K562 (cell line): ENCODE results near the gene ATP8B4. TPM values are rescaled to one million over a fixed set of nuclear protein-coding genes. Genes with fewer than 3 reads are reported as not detected.

ENCODE experiments used
- ATAC-seq: fragments of 200-7000 bp; cut with Tn5 transposase; 3 replicates; pipeline ENCODE4 v1.9.1; 2020; ENCODE audit warnings: moderate library complexity
- BruUV-seq: library from RNA; stranded (reverse); fragments of 400-500 nt; replicated peaks from 2 replicates; lab custom pipeline; 2021; lab: Mats Ljungman, UMichigan
- CTCF ChIA-PET: fragments of 300-600 bp; formaldehyde crosslinking; extraction: SDS; loops from one replicate; lab custom pipeline; 2021; ENCODE audit warnings: low intra/inter-chr PET ratio; lab: Yijun Ruan, JAX
- POLR2A ChIA-PET: fragments of 300-600, 350-650 bp; sonication (Branson Sonifier 250); formaldehyde crosslinking; extraction: SDS; loops from one replicate; lab custom pipeline; 2021; ENCODE audit warnings: antibody characterized with exemption, inconsistent platforms; lab: Yijun Ruan, JAX
- DNase-seq, 4 experiments: peaks; one replicate each; pipeline versions ENCODE4 v3.0.0 to v3.0.0-alpha.2; 2011 to 2018; ENCODE audit warnings: low spot score in 3 of 4, mixed read lengths in 3 of 4; ENCODE audit errors: extremely low read depth in 1 of 4
- FAIRE-seq: peaks from 2 replicates; lab custom pipeline; 2011; peaks lifted over from hg19 to GRCh38; lab: Jason Lieb, UNC
- H2AFZ ChIP-seq: 2 replicates; pipeline ENCODE4 v1.6.0; 2011; ENCODE audit warnings: low read depth, low read length, control low read depth, inconsistent platforms
- H3K27ac ChIP-seq: fragments of 200-600 bp; 3 replicates; pipeline ENCODE4 v1.8.0; 2011; ENCODE audit warnings: low read depth, mild to moderate bottlenecking, control low read depth, inconsistent platforms, low read length, moderate library complexity, mixed read lengths; ENCODE audit errors: extremely low read depth
- H3K27me3 ChIP-seq, 2 experiments: fragments of 300-600 bp in 1 of 2; 2 replicates in 1 of 2; 3 replicates in 1 of 2; pipeline versions ENCODE4 v1.6.0 to v1.8.0; 2011; ENCODE audit warnings: inconsistent platforms in 2 of 2, low read length in 2 of 2, mild to moderate bottlenecking in 1 of 2, mixed read lengths in 1 of 2, moderate library complexity in 1 of 2; ENCODE audit not compliant: control insufficient read depth in 2 of 2, insufficient read depth in 2 of 2
- H3K36me3 ChIP-seq: fragments of 300-600 bp; 3 replicates; pipeline ENCODE4 v1.8.0; 2011; ENCODE audit warnings: mild to moderate bottlenecking, low read length, inconsistent platforms; ENCODE audit not compliant: control insufficient read depth, insufficient read depth
- H3K4me1 ChIP-seq, 2 experiments: fragments of 200-600 bp in 1 of 2; replicated peaks in 1 of 2; 2 replicates in 1 of 2; 3 replicates in 1 of 2; pipeline versions ENCODE4 v1.5.1 to v1.8.0; 2011; ENCODE audit warnings: inconsistent platforms in 2 of 2, low read length in 2 of 2, mild to moderate bottlenecking in 1 of 2, mixed read lengths in 1 of 2, moderate library complexity in 1 of 2; ENCODE audit not compliant: control insufficient read depth in 2 of 2, insufficient read depth in 2 of 2
- H3K4me2 ChIP-seq: 2 replicates; pipeline ENCODE4 v1.6.1; 2011; ENCODE audit warnings: low read length, control low read depth, inconsistent platforms, mixed read lengths; ENCODE audit not compliant: insufficient read depth
- H3K4me3 ChIP-seq: fragments of 200-600 bp; sonication (generic), shearing (Covaris generic); 2 replicates; pipeline ENCODE4 v1.5.1; 2016; ENCODE audit warnings: control low read depth, inconsistent platforms
- H3K79me2 ChIP-seq: fragments of 200-600 bp; 3 replicates; pipeline ENCODE4 v1.8.0; 2011; ENCODE audit warnings: low read length, inconsistent platforms; ENCODE audit not compliant: control insufficient read depth, insufficient read depth
- H3K9ac ChIP-seq, 2 experiments: 2 replicates each; pipeline versions ENCODE4 v1.6.0 to v1.6.1; 2011; ENCODE audit warnings: low read depth in 2 of 2, low read length in 2 of 2, control low read depth in 1 of 2, inconsistent platforms in 1 of 2, mild to moderate bottlenecking in 1 of 2, mixed read lengths in 1 of 2; ENCODE audit not compliant: insufficient read depth in 1 of 2
- H3K9me1 ChIP-seq: one replicate; pipeline ENCODE4 v1.6.0; 2011; ENCODE audit warnings: inconsistent platforms, mild to moderate bottlenecking, low read length, moderate library complexity; ENCODE audit not compliant: control insufficient read depth, insufficient read depth
- H3K9me3 ChIP-seq: replicated peaks from 2 replicates; pipeline ENCODE4 v1.5.1; 2011; ENCODE audit warnings: low read depth, low read length, inconsistent platforms; ENCODE audit not compliant: control insufficient read depth, insufficient read depth
- H4K20me1 ChIP-seq: replicated peaks from 2 replicates; pipeline ENCODE4 v1.6.1; 2011; ENCODE audit warnings: low read length, inconsistent platforms, mixed read lengths; ENCODE audit not compliant: control insufficient read depth, insufficient read depth
- C11orf30 ChIP-seq: fragments of 450-650 bp; IDR thresholded peaks from 2 replicates; pipeline ENCODE4 v1.6.1; 2016; ENCODE audit warnings: low read depth, mild to moderate bottlenecking
- CREM ChIP-seq: IDR thresholded peaks from 2 replicates; pipeline ENCODE4 v1.6.1; 2014; ENCODE audit warnings: antibody characterized with exemption, low read depth
- ESRRB ChIP-seq: fragments of 250-450 bp; sonication (Bioruptor Pico); IDR thresholded peaks from 2 replicates; pipeline ENCODE4 v1.5.0; 2020; ENCODE audit warnings: mild to moderate bottlenecking, moderate library complexity, borderline replicate concordance
- PREB ChIP-seq: sonication (generic); formaldehyde crosslinking; IDR thresholded peaks from 2 replicates; pipeline ENCODE4 v1.8.1; 2023; ENCODE audit warnings: mild to moderate bottlenecking, missing genetic modification reagents
- PRMT5 ChIP-seq: sonication (generic); formaldehyde crosslinking; IDR thresholded peaks from 2 replicates; pipeline ENCODE4 v1.5.0; 2020; ENCODE audit warnings: missing genetic modification reagents
- TCF7 ChIP-seq: sonication (generic); IDR thresholded peaks from 2 replicates; pipeline ENCODE4 v1.6.1; 2016; ENCODE audit warnings: antibody characterized with exemption, borderline replicate concordance
- ZNF316 ChIP-seq: fragments of 450-650 bp; IDR thresholded peaks from 2 replicates; pipeline ENCODE4 v1.6.1; 2016
- in situ Hi-C: fragments of 300-500 bp; cut with MboI; formaldehyde crosslinking; loops from 4 replicates; pipeline ENCODE4 v1.15.0; 2018; ENCODE audit warnings: inconsistent platforms, mixed read lengths
- intact Hi-C: fragments of 100-400 bp; cut with micrococcal nuclease; formaldehyde crosslinking; loops from 2 replicates; pipeline ENCODE4 v1.14.2; 2022
- polyA plus RNA-seq, 8 experiments: library from polyadenylated mRNA; depleted of rRNA in 4 of 8; stranded (reverse) in 5 of 8; unstranded in 3 of 8; fragments of >200 nt; fragmentation: Nextera tagmentation in 2 of 8; fragmentation: Illumina TruSeq in 1 of 8; extraction: Ambion mirVana in 2 of 8; extraction: Trizol in 1 of 8; gene quantifications; 2 replicates each; pipeline versions ENCODE4 v1.2.1 to v1.2.3, GENCODE V29; 2011 to 2014; ENCODE audit warnings: inconsistent platforms in 1 of 8, missing spikeins in 1 of 8
- total RNA-seq, 7 experiments: library from RNA; depleted of rRNA in 6 of 7; stranded (reverse); fragments of >200 nt in 6 of 7; fragmentation: Illumina TruSeq in 2 of 7; extraction: Trizol in 2 of 7; gene quantifications; 2 replicates each; pipeline versions ENCODE4 v1.2.1 to v1.2.3, GENCODE V29; 2011 to 2021; ENCODE audit warnings: low replicate concordance in 1 of 7

ATP8B4 gene
- total and polyA plus RNA-seq, 9 of the 15 experiments (the other 6 are each of a cell fraction or from before 2014, with no cell fraction given) = 0.14 to 2.5 (median 0.44) TPM

- ATAC-seq (no peak), FAIRE-seq (no peak), DNase-seq (no peak)
- Histone ChIP-seq H3K36me3 (no peaks in the 10 kb centered on the region), H3K9me1 (no peaks in the 10 kb centered on the region), H4K20me1 (no peaks in the 10 kb centered on the region), H3K9ac (no peak overlapping the region), H3K4me1 (no peaks in the 10 kb centered on the region), H3K4me2 (no peak overlapping the region), H3K27me3 (no peaks in the 10 kb centered on the region; a peak in 1 of 5 replicates), H3K79me2 (no peaks in the 10 kb centered on the region), H3K4me3 (no peak overlapping the region), H3K9me3 (no peaks in the 10 kb centered on the region), H2AFZ (no peak overlapping the region), H3K27ac (no peak overlapping the region)
- ChIA-PET POLR2A (interaction anchor here (0.5 to 0.6 kb wide), 2 partner anchors 18 to 678 kb away, joined by 3 to 4 read pairs; no protein-coding TSS in a partner anchor), CTCF (no interaction called here)
- BruUV-seq = no TSS peak
- in situ Hi-C loops (no loop called here), intact Hi-C loops (loop anchor here (10.0 kb wide), 1 partner anchor 274 kb away; no protein-coding TSS in a partner anchor)
- no peak for TF ChIP-seq TCF7
- TF ChIP-seq CREM = no peak
- no peak for TF ChIP-seq ESRRB
These were observed 248.6 kb downstream of the ATP8B4 start for GRCh38 chr15:49870472-49870871.

DNA sequence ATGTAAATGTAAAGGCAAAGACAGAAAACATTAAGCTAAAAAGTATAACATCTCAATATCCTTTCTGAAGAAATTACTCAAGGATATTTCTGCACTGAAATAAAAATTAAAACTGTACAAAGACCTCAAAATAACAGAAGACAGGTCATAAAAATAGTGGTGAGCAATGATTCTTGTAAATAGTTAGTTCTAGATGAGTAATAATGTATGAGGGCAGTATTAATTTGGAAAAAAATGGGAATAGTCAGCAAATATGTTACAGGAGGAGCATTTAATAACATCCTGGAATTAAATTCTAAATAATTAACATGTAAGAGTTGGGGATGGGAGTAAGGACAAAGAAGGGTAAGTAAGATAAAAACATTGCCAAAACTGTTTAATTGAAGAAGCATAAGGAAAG lies 250.7 kb downstream of the ATP8B4 start:
- ATAC-seq (no peak), DNase-seq (no peak), FAIRE-seq (no peak)
- no peaks in the 10 kb centered on the region for H3K9me3 ChIP-seq
- in situ Hi-C loops = no loop called here
- no peaks in the 10 kb centered on the region for H4K20me1 ChIP-seq
- TF ChIP-seq PREB (CRISPR knock-in tag) (no peak), ZNF316 (peak; percentile 64; the same call in 1 of the 2 replicates), PRMT5 (CRISPR knock-in tag) (no peak), C11orf30 (peak; percentile 29; the same call in 1 of the 2 replicates)
- H3K4me2 ChIP-seq = no peak overlapping the region
- no peaks in the 10 kb centered on the region for H3K4me1 ChIP-seq
- H3K9ac ChIP-seq = no peak overlapping the region
- ChIA-PET POLR2A (no interaction called here), CTCF (no interaction called here)
- no peak overlapping the region for H3K27ac ChIP-seq
- no peak overlapping the region for H2AFZ ChIP-seq
- no peak overlapping the region for H3K4me3 ChIP-seq
- intact Hi-C loops = no loop called here
- no peaks in the 10 kb centered on the region for H3K36me3 ChIP-seq
- H3K27me3 ChIP-seq = no peaks in the 10 kb centered on the region; a peak in 1 of 5 replicates
- H3K79me2 ChIP-seq = no peaks in the 10 kb centered on the region
- no peaks in the 10 kb centered on the region for H3K9me1 ChIP-seq
- BruUV-seq = no TSS peak
